ENCODE results near the gene SLC17A2.

SLC17A2 gene

DNA sequence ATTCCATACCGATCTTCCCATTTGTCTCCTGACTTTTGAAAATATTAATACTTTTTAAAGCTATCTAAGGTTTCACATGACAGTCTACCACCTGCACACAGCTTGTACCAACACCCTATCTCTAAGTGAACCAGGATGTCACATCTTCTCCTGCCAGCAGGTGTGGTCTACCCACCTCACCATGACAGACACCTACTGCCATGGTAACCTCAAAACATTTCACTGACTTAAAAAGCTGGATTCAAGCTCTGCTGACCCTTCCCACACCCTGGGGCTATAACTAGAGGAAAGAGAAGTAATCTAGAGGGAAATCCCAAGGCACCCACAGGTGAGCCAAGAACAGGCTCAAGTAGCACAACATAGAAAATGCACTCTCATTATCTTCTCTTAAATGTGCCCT, 57.7 kb downstream of the SLC17A2 start:
- Histone ChIP-seq H3K9ac (ENCODE audit: low read depth, low read length) (no peak overlapping the region), H3K9me3 (ENCODE audit: control insufficient read depth, insufficient read depth, low read length) (no peaks in the 10 kb centered on the region), H3K4me1 (ENCODE audit: insufficient read depth, low read length) (no peaks in the 10 kb centered on the region), H3K36me3 (ENCODE audit: insufficient read depth, low read length) (no peaks in the 10 kb centered on the region)

- Histone ChIP-seq H3K9me3 (ENCODE audit: control insufficient read depth, insufficient read depth, low read length) (no peaks in the 10 kb centered on the region), H3K36me3 (ENCODE audit: insufficient read depth, low read length) (no peaks in the 10 kb centered on the region), H3K9ac (ENCODE audit: low read depth, low read length) (no peak overlapping the region), H3K4me1 (ENCODE audit: insufficient read depth, low read length) (no peaks in the 10 kb centered on the region)
These were observed 60.7 kb downstream of the SLC17A2 start for GRCh38 chr6:25869840-25870239.

DNA sequence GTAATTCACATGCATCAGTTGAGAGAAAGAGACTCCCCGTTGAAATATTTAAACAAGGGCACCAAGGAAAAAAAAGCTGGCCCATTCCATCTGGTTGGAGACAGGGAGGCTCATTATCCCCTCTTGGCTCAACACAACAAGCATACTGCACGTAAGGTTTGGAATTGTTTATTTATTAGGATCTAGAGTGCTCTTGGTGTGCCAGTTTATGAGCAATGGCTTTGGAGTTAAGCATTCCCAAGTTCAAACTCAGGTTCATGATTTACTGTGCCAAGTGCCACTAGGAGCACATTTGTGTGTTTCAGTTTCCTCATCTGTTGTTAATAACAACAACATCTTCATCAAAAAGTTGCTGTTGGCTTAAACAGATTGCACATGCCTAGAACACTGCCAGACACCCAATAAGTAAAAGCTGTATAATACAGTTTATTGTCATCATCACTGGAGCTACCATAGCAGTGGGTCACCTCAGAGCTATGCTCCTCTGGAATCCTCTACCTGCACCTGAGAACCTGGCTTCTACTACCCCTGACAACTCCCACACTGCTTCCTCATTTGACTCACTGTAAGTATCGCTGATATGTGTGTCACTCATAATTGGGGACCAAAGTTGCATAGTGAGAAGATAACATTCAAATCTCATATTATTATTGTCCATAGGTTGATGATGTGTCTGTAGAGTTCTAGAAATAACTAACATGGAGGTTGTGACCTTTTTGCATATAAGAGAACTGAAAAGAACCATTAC, 61.9 kb downstream of the SLC17A2 start:
- Histone ChIP-seq H3K36me3 (ENCODE audit: insufficient read depth, low read length) (no peaks in the 10 kb centered on the region), H3K4me1 (ENCODE audit: insufficient read depth, low read length) (no peaks in the 10 kb centered on the region), H3K9me3 (ENCODE audit: control insufficient read depth, insufficient read depth, low read length) (no peaks in the 10 kb centered on the region), H3K9ac (ENCODE audit: low read depth, low read length) (no peak overlapping the region)

DNA sequence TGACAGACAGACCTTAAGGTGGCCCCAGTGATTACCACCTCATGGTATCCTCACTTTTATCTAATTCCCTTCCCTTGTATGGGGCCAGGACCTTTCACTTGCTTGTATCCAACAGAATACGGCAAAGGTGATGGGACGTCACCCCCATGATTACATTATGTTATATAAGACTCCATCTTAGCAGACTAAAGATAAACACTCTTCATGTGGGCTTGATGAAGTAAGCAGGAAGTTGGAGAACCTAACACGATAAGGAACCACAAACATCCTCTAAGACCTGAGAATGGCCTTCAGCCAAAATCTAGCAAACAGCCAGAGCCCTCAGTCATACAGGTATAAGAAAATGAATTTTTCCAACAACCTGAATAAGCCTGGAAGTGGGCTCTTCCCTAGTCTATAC, 64.5 kb downstream of the SLC17A2 start:
- Histone ChIP-seq H3K9ac (ENCODE audit: low read depth, low read length) (no peak overlapping the region), H3K36me3 (ENCODE audit: insufficient read depth, low read length) (no peaks in the 10 kb centered on the region), H3K9me3 (ENCODE audit: control insufficient read depth, insufficient read depth, low read length) (no peaks in the 10 kb centered on the region), H3K4me1 (ENCODE audit: insufficient read depth, low read length) (no peaks in the 10 kb centered on the region)

DNA sequence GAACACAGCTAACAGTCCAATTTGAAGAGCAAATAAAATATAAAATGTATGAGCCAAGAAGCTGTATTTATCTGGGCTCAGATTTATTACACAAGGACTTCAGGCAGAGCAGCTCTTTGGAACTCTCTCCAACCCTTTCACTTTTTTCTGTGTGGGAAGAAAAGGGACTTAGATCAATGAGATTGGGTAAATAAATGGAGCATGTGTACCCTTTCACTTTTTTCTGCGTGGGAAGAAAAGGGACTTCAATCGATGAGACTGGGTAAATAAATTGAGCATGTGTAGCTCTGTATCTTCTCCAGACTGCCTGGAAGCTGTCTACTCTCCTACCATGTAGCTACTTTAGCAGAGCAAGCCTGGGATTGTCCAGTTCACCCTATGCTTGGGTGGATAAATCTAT, 67.1 kb downstream of the SLC17A2 start:
- Histone ChIP-seq H3K9me3 (ENCODE audit: control insufficient read depth, insufficient read depth, low read length) (no peaks in the 10 kb centered on the region), H3K9ac (ENCODE audit: low read depth, low read length) (no peak overlapping the region), H3K36me3 (ENCODE audit: insufficient read depth, low read length) (no peaks in the 10 kb centered on the region), H3K4me1 (ENCODE audit: insufficient read depth, low read length) (no peaks in the 10 kb centered on the region)
